Osteocyte (in vitro differentiated cells): ENCODE data around the gene ZSCAN20. TPM values are rescaled to one million over a fixed set of nuclear protein-coding genes. Genes with fewer than 3 reads are reported as not detected.
"Not testable (repeated sequence)": the region's sequence is repeated elsewhere in the genome, so short reads cannot be mapped to it uniquely, and the experiment has no call there.

Experiments used
- DNase-seq: peaks from one replicate; pipeline ENCODE4 v3.0.0; 2021; ENCODE audit warnings: mixed read lengths; ENCODE audit not compliant: unreplicated experiment; ENCODE audit errors: extremely low spot score
- H3K27ac Mint-ChIP-seq: one replicate; pipeline ENCODE4 v1.8.0; 2021; ENCODE audit warnings: mild to moderate bottlenecking, mixed read lengths; ENCODE audit not compliant: unreplicated experiment
- H3K27me3 Mint-ChIP-seq: one replicate; pipeline ENCODE4 v1.8.0; 2021; ENCODE audit warnings: mixed read lengths; ENCODE audit not compliant: unreplicated experiment
- H3K36me3 Mint-ChIP-seq: one replicate; pipeline ENCODE4 v1.8.0; 2021; ENCODE audit warnings: mixed read lengths; ENCODE audit not compliant: unreplicated experiment
- H3K4me1 Mint-ChIP-seq: one replicate; pipeline ENCODE4 v1.8.0; 2021; ENCODE audit warnings: mixed read lengths; ENCODE audit not compliant: unreplicated experiment
- H3K4me3 Mint-ChIP-seq: one replicate; pipeline ENCODE4 v1.8.0; 2021; ENCODE audit warnings: mild to moderate bottlenecking, moderate library complexity, mixed read lengths; ENCODE audit not compliant: unreplicated experiment
- H3K9me3 Mint-ChIP-seq: one replicate; pipeline ENCODE4 v1.8.0; 2021; ENCODE audit warnings: mixed read lengths; ENCODE audit not compliant: unreplicated experiment
- CTCF ChIP-seq: fragments of 200-600 bp; sonication (generic); IDR thresholded peaks from 2 replicates; pipeline ENCODE4 v1.5.0; 2021; ENCODE audit warnings: antibody characterized with exemption, mild to moderate bottlenecking, moderate library complexity
- total RNA-seq: library from RNA; stranded (reverse); gene quantifications from 2 replicates; pipeline ENCODE4 v1.2.1, GENCODE V29; 2021

The ZSCAN20 gene
- total RNA-seq, 1 donor from 2014 or later = 7.3 TPM

- no peaks in the 10 kb centered on the region for H3K36me3 Mint-ChIP-seq
- TF ChIP-seq CTCF = no peak
- H3K9me3 Mint-ChIP-seq = peaks cover under 1% of the 10 kb centered on the region
- no peak overlapping the region for H3K4me3 Mint-ChIP-seq
- H3K27ac Mint-ChIP-seq = no peak overlapping the region
- peaks cover 10% of the 10 kb centered on the region for H3K27me3 Mint-ChIP-seq
- no peak for DNase-seq
- H3K4me1 Mint-ChIP-seq = peaks cover 2% of the 10 kb centered on the region
Measured at GRCh38 chr1:33507661-33508060, 35.2 kb downstream of the ZSCAN20 start.

- DNase-seq = no peak
- Mint-ChIP-seq H3K4me3 (no peak overlapping the region), H3K27me3 (peaks cover 10% of the 10 kb centered on the region), H3K27ac (no peak overlapping the region), H3K9me3 (peaks cover 1% of the 10 kb centered on the region), H3K36me3 (no peaks in the 10 kb centered on the region), H3K4me1 (no peaks in the 10 kb centered on the region)
- no peak for TF ChIP-seq CTCF
Measured at GRCh38 chr1:33508151-33508550, 35.7 kb downstream of the ZSCAN20 start.

GRCh38 chr1:33509276-33509675, 36.8 kb downstream of the ZSCAN20 start:
- not testable (repeated sequence) for H3K9me3 Mint-ChIP-seq, DNase-seq, H3K4me3 Mint-ChIP-seq, H3K36me3 Mint-ChIP-seq, H3K27ac Mint-ChIP-seq, H3K4me1 Mint-ChIP-seq
- peaks cover 11% of the 10 kb centered on the region for H3K27me3 Mint-ChIP-seq

- Mint-ChIP-seq H3K36me3 (no peaks in the 10 kb centered on the region), H3K27me3 (peaks cover 27% of the 10 kb centered on the region), H3K9me3 (peaks cover 3% of the 10 kb centered on the region), H3K4me3 (no peak overlapping the region), H3K27ac (no peak overlapping the region), H3K4me1 (no peaks in the 10 kb centered on the region)
- no peak for DNase-seq
- no peak for TF ChIP-seq CTCF
Measured at GRCh38 chr1:33512226-33513011, 40.0 kb downstream of the ZSCAN20 start.

DNA sequence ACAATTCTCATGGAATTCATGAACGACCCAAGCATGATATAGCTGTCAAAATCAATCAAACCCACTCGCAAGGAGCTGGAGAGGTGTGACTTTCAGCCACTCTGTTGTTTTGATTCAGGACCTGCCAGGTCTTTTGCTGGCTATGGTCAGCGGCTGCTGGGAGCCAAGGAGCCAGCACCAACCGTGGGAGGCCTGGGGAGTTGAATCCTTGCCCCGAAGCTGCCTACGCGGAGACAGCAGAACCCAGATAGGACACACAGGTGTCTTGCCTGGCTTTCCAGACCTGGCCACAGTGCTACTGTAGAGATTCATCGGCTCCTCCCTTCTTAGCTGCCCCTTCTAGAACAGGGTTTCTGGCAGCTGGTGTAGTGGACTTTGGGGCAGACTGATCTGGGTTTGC, 42.7 kb downstream of the ZSCAN20 start:
- DNase-seq = no peak
- H3K4me1 Mint-ChIP-seq = no peaks in the 10 kb centered on the region
- peaks cover 3% of the 10 kb centered on the region for H3K9me3 Mint-ChIP-seq
- H3K27me3 Mint-ChIP-seq = peaks cover 31% of the 10 kb centered on the region
- H3K27ac Mint-ChIP-seq = no peak overlapping the region
- no peak for TF ChIP-seq CTCF
- no peaks in the 10 kb centered on the region for H3K36me3 Mint-ChIP-seq
- no peak overlapping the region for H3K4me3 Mint-ChIP-seq
